Naive thymus-derived CD8-positive, alpha-beta T cell (primary cell): ENCODE data around the gene RLIM. TPM values are rescaled to one million over a fixed set of nuclear protein-coding genes. Genes with fewer than 3 reads are reported as not detected.

Experiments
- polyA plus RNA-seq, 3 donors: library from polyadenylated mRNA; unstranded; fragments of 300-500 nt; fragmentation: Illumina TruSeq; gene quantifications; one replicate each; pipeline ENCODE4 v1.2.3, GENCODE V29; 2021
- total RNA-seq, 8 experiments: library from RNA in 2 of 8; stranded (reverse) in 2 of 8; gene quantifications; one replicate each; pipeline ENCODE4 v1.2.3 and lab custom pipeline; 2021 to 2026

The RLIM gene
- total and polyA plus RNA-seq, 5 experiments from 2014 or later: 6.2 to 51.1 (median 6.6) TPM

Other genes starting within 250 kb of the RLIM start
- gene SLC16A2, start 193.1 kb downstream of the RLIM start, total RNA-seq: under 1 TPM; 0.44 to 0.65 TPM
- under 1 TPM; 0.37 to 0.66 (median 0.56) TPM for gene SLC16A2, start 193.1 kb downstream of the RLIM start, polyA plus RNA-seq